Stimulated activated CD8-positive, alpha-beta memory T cell treated with anti-CD3 and anti-CD28 coated beads, Interleukin-12 subunit alpha, Interleukin-12 subunit beta, amount 100 ng/mL, for 24 hours (primary cell): ENCODE data around the gene PURB.
"Not testable (repeated sequence)": the region's sequence is repeated elsewhere in the genome, so short reads cannot be mapped to it uniquely, and the experiment has no call there.

Source experiments
- DNase-seq: peaks from one replicate; pipeline ENCODE4 v3.0.0-alpha.2; 2020; ENCODE audit errors: extremely low read depth

The PURB gene

GRCh38 chr7:44853391-44853790 is 31.9 kb downstream of the PURB start:
- DNase-seq, result no peak

GRCh38 chr7:44852590-44852989 is 32.7 kb downstream of the PURB start:
- no peak for DNase-seq

GRCh38 chr7:44849885-44850544 is 35.3 kb downstream of the PURB start:
- no peak for DNase-seq

GRCh38 chr7:44849259-44849884 is 36.0 kb downstream of the PURB start:
- DNase-seq, result no peak

- DNase-seq, result peak; percentile 100
Measured at GRCh38 chr7:44847920-44848634, 37.3 kb downstream of the PURB start, which contains the start of gene H2AZ2. Gene H2AZ2 (minus strand): TSS chr7:44848087. CDS start chr7:44847971, 116 bp downstream.

GRCh38 chr7:44847509-44847919 is 37.8 kb downstream of the PURB start:
- peak; percentile 56 for DNase-seq

GRCh38 chr7:44846816-44847508 is 38.4 kb downstream of the PURB start:
- no peak for DNase-seq

- DNase-seq, result not testable (repeated sequence)
Measured at GRCh38 chr7:44846390-44846789, 38.9 kb downstream of the PURB start.

- DNase-seq, result no peak
Measured at GRCh38 chr7:44845451-44845850, 39.9 kb downstream of the PURB start.

- not testable (repeated sequence) for DNase-seq
Measured at GRCh38 chr7:44843440-44843839, 41.9 kb downstream of the PURB start.

- not testable (repeated sequence) for DNase-seq
Measured at GRCh38 chr7:44842675-44843074, 42.7 kb downstream of the PURB start.

GRCh38 chr7:44838751-44839150 is 46.6 kb downstream of the PURB start:
- DNase-seq, result no peak

GRCh38 chr7:44827567-44827966 is 57.8 kb downstream of the PURB start:
- no peak for DNase-seq
